ENCODE measurements around the gene SHE. TPM values are rescaled to one million over a fixed set of nuclear protein-coding genes. Genes with fewer than 3 reads are reported as not detected.

The SHE gene
- total and polyA plus RNA-seq, 2 experiments from 2014 or later, result 0.23 to 0.69 TPM

GRCh38 chr1:154483941-154484803 is 18.0 kb downstream of the SHE start:
- no peaks in the 10 kb centered on the region for H3K9me2 ChIP-seq (ENCODE audit: insufficient read depth)
- TF ChIP-seq JUNB (IDR thresholded peaks at IDR 0.05; ENCODE audit: unreplicated experiment) (no peak), EZH2 (IDR thresholded peaks at IDR 0.05; ENCODE audit: low read depth, unreplicated experiment) (no peak), ZNF114 (CRISPR knock-in tag; IDR thresholded peaks at IDR 0.05) (no peak), POLR2AphosphoS5 (IDR thresholded peaks at IDR 0.05; ENCODE audit: low read depth) (no peak), STAT1 (IDR thresholded peaks at IDR 0.05; ENCODE audit: unreplicated experiment) (no peak), ZNF462 (CRISPR knock-in tag; IDR thresholded peaks at IDR 0.05) (no peak), CREB1 (CRISPR knock-in tag; IDR thresholded peaks at IDR 0.05; ENCODE audit: low read depth) (no peak), EZH2phosphoT487 (IDR thresholded peaks at IDR 0.05; ENCODE audit: unreplicated experiment) (no peak), NANOG (IDR thresholded peaks at IDR 0.05; ENCODE audit: borderline replicate concordance) (no peak), CTCF (conservative IDR thresholded peaks at IDR 0.05; ENCODE audit: low read depth in 2 of 2) (no peak), REST (IDR thresholded peaks at IDR 0.05; ENCODE audit: unreplicated experiment) (no peak), ZNF331 (CRISPR knock-in tag; IDR thresholded peaks at IDR 0.05; ENCODE audit: low read depth) (no peak), ETS1 (IDR thresholded peaks at IDR 0.05) (no peak)
- H3K36me3 ChIP-seq (ENCODE audit: insufficient read depth), result no peaks in the 10 kb centered on the region
- no peak overlapping the region for H3K4me2 ChIP-seq
- H3K79me2 ChIP-seq (replicated peaks; ENCODE audit: insufficient read depth), result no peaks in the 10 kb centered on the region
- peaks cover 6% of the 10 kb centered on the region for H3K27me3 Mint-ChIP-seq (ENCODE audit: insufficient read depth, low read depth, poor library complexity)
- no peak overlapping the region for H3K4me3 ChIP-seq
- no peak for DNase-seq (ENCODE audit: low spot score)
- H3K9me3 Mint-ChIP-seq, result no peaks in the 10 kb centered on the region
- no peak overlapping the region for H3K27ac ChIP-seq (ENCODE audit: low read depth)
- no peak overlapping the region for H3K27ac Mint-ChIP-seq
- no peak for ATAC-seq
- no peak overlapping the region for H2AFZ ChIP-seq
- peaks cover 12% of the 10 kb centered on the region; the same call in 2 of the 3 replicates for H3K4me1 Mint-ChIP-seq
- H3K4me1 ChIP-seq (ENCODE audit: insufficient read depth), result no peaks in the 10 kb centered on the region
- no peak overlapping the region for H3K4me3 Mint-ChIP-seq
- no peaks in the 10 kb centered on the region for H3K27me3 ChIP-seq (ENCODE audit: insufficient read depth)
- no peaks in the 10 kb centered on the region for H4K20me1 ChIP-seq (replicated peaks; ENCODE audit: insufficient read depth)
- H3K36me3 Mint-ChIP-seq (ENCODE audit: low read depth), result no peaks in the 10 kb centered on the region
- H3F3A ChIP-seq (replicated peaks; ENCODE audit: low read depth), result no peaks in the 10 kb centered on the region
